Esophagus muscularis mucosa (tissue), 4 donors: ENCODE measurements around the gene CAMTA1. TPM values are rescaled to one million over a fixed set of nuclear protein-coding genes. Genes with fewer than 3 reads are reported as not detected.

Experiments used
- DNase-seq: peaks from one replicate; pipeline ENCODE4 v3.0.0-alpha.2; 2017; ENCODE audit errors: extremely low spot score
- H3K27ac ChIP-seq, 4 donors: fragments of 200-600 bp; sonication (generic); replicated peaks in 1 of 4; 1 replicate in 3 of 4; 2 replicates in 1 of 4; pipeline ENCODE4 v1.5.1; 2016 to 2019; ENCODE audit warnings: mild to moderate bottlenecking in 1 of 4
- H3K27me3 ChIP-seq, 4 donors: fragments of 200-600 bp; sonication (generic); one replicate each; pipeline versions ENCODE4 v1.5.1 to v1.6.0; 2016 to 2019
- H3K36me3 ChIP-seq, 4 donors: fragments of 200-600 bp; sonication (generic); one replicate each; pipeline ENCODE4 v1.5.1; 2016 to 2019
- H3K4me1 ChIP-seq, 4 donors: fragments of 200-600 bp; sonication (generic); one replicate each; pipeline ENCODE4 v1.5.1; 2016 to 2019
- H3K4me3 ChIP-seq, 4 donors: fragments of 200-600 bp; sonication (generic); 1 replicate in 2 of 4; 2 replicates in 2 of 4; pipeline ENCODE4 v1.5.1; 2016 to 2019; ENCODE audit warnings: mild to moderate bottlenecking in 4 of 4, moderate library complexity in 1 of 4
- H3K9me3 ChIP-seq, 4 donors: fragments of 200-600 bp; sonication (generic); 1 replicate in 3 of 4; 2 replicates in 1 of 4; pipeline ENCODE4 v1.5.1; 2016 to 2019
- CTCF ChIP-seq, 3 experiments: fragments of 200-600 bp in 2 of 3; fragments of 450-650 bp in 1 of 3; sonication (generic) in 2 of 3; IDR thresholded peaks; one replicate each; pipeline ENCODE4 v1.5.1; 2017 to 2019; ENCODE audit warnings: antibody characterized with exemption in 3 of 3, mild to moderate bottlenecking in 2 of 3, moderate library complexity in 1 of 3
- EP300 ChIP-seq: sonication (generic); formaldehyde crosslinking; IDR thresholded peaks from one replicate; pipeline ENCODE4 v1.6.1; 2017; ENCODE audit warnings: antibody characterized with exemption
- POLR2A ChIP-seq: fragments of 450-650 bp; IDR thresholded peaks from one replicate; pipeline ENCODE4 v1.6.1; 2017; ENCODE audit warnings: antibody characterized with exemption, moderate library complexity, mild to moderate bottlenecking, low read depth
- POLR2AphosphoS5 ChIP-seq, 2 donors: sonication (generic); formaldehyde crosslinking; IDR thresholded peaks; one replicate each; pipeline ENCODE4 v1.6.1; 2017; ENCODE audit warnings: antibody characterized with exemption in 2 of 2
- WGBS: methylation state at CpG from one replicate; pipeline ENCODE4 v1.1.5; 2018; 5-methylcytosine and 5-hydroxymethylcytosine counted together
- intact Hi-C: fragments of 100-400 bp; cut with DNase I; formaldehyde crosslinking; loops from one replicate; pipeline ENCODE4 v1.15.1; 2023
- total RNA-seq, 4 donors: library from RNA; depleted of rRNA; stranded (reverse); fragments of >200 nt; gene quantifications; one replicate each; pipeline versions ENCODE4 v1.1.0 to v1.2.1, GENCODE V29; 2016

Gene CAMTA1
- total RNA-seq, 4 donors from 2014 or later = 109 to 226 (median 139) TPM

GRCh38 chr1:7630378-7630777 lies 845.1 kb downstream of the CAMTA1 start:
- 68% methylated on average over 8 of the region's 8 CpGs for WGBS
- no peak for DNase-seq
- intact Hi-C loops = no loop called here
- no peaks in the 10 kb centered on the region for H3K36me3 ChIP-seq
- no peak overlapping the region for H3K27ac ChIP-seq
- H3K4me3 ChIP-seq = no peak overlapping the region
- no peak for TF ChIP-seq POLR2AphosphoS5 (IDR thresholded peaks at IDR 0.05)
- TF ChIP-seq EP300 = no peak
- no peak for TF ChIP-seq CTCF (IDR thresholded peaks at IDR 0.05)
- no peak for TF ChIP-seq POLR2A
- peaks cover 0 to 45% (median 0%) of the 10 kb centered on the region in 4 donors for H3K27me3 ChIP-seq
- H3K4me1 ChIP-seq = no peaks in the 10 kb centered on the region
- no peaks in the 10 kb centered on the region for H3K9me3 ChIP-seq

GRCh38 chr1:7632176-7632575 lies 846.9 kb downstream of the CAMTA1 start:
- Histone ChIP-seq H3K9me3 (no peaks in the 10 kb centered on the region), H3K4me3 (no peak overlapping the region), H3K27me3 (peaks cover 0 to 41% (median 0%) of the 10 kb centered on the region in 4 donors), H3K36me3 (no peaks in the 10 kb centered on the region), H3K4me1 (no peaks in the 10 kb centered on the region), H3K27ac (no peak overlapping the region)
- intact Hi-C loops = no loop called here
- DNase-seq = no peak
- 65% methylated on average over 16 of the region's 16 CpGs for WGBS
- TF ChIP-seq POLR2A = no peak
- TF ChIP-seq POLR2AphosphoS5 (IDR thresholded peaks at IDR 0.05) = no peak
- no peak for TF ChIP-seq CTCF (IDR thresholded peaks at IDR 0.05)
- no peak for TF ChIP-seq EP300

GRCh38 chr1:7632681-7633080 lies 847.4 kb downstream of the CAMTA1 start:
- H3K4me1 ChIP-seq = no peaks in the 10 kb centered on the region
- TF ChIP-seq POLR2AphosphoS5 (IDR thresholded peaks at IDR 0.05) (no peak), CTCF (IDR thresholded peaks at IDR 0.05) (no peak), EP300 (no peak), POLR2A (no peak)
- H3K9me3 ChIP-seq = no peaks in the 10 kb centered on the region
- H3K4me3 ChIP-seq = no peak overlapping the region
- 81% methylated on average over 4 of the region's 9 CpGs for WGBS
- peaks cover 0 to 41% (median 0%) of the 10 kb centered on the region in 4 donors for H3K27me3 ChIP-seq
- H3K36me3 ChIP-seq = no peaks in the 10 kb centered on the region
- intact Hi-C loops = no loop called here
- no peak for DNase-seq
- H3K27ac ChIP-seq = no peak overlapping the region

- Histone ChIP-seq H3K4me3 (no peak overlapping the region), H3K27ac (no peak overlapping the region), H3K9me3 (no peaks in the 10 kb centered on the region), H3K4me1 (no peaks in the 10 kb centered on the region), H3K36me3 (no peaks in the 10 kb centered on the region), H3K27me3 (peaks cover 0 to 36% (median 0%) of the 10 kb centered on the region in 4 donors)
- WGBS = 93% methylated on average over 18 of the region's 25 CpGs
- no peak for TF ChIP-seq EP300
- TF ChIP-seq POLR2AphosphoS5 (IDR thresholded peaks at IDR 0.05) = no peak
- no peak for TF ChIP-seq POLR2A
- TF ChIP-seq CTCF (IDR thresholded peaks at IDR 0.05) = no peak
- no peak for DNase-seq
- intact Hi-C loops = no loop called here
Measured at GRCh38 chr1:7633506-7634245, 848.4 kb downstream of the CAMTA1 start.
